GM12878 (cell line): ENCODE data around the gene GPC3.

Source experiments
- CEBPB ChIP-seq, 2 experiments: fragments of 150-350 bp in 1 of 2; IDR thresholded peaks; 2 replicates each; pipeline ENCODE4 v1.6.1; 2012 to 2014; ENCODE audit warnings: low read depth in 2 of 2, low read length in 2 of 2, borderline replicate concordance in 1 of 2, inconsistent platforms in 1 of 2
- CREB1 ChIP-seq: IDR thresholded peaks from 2 replicates; pipeline ENCODE4 v1.6.1; 2012; ENCODE audit warnings: low read depth, mild to moderate bottlenecking, inconsistent platforms
- FOXM1 ChIP-seq: IDR thresholded peaks from 2 replicates; pipeline ENCODE4 v1.6.1; 2012; ENCODE audit warnings: low read depth, mild to moderate bottlenecking, inconsistent platforms, low read length, moderate library complexity
- POLR2A ChIP-seq: IDR thresholded peaks from 2 replicates; pipeline ENCODE4 v1.6.1; 2011; ENCODE audit warnings: low read depth, mild to moderate bottlenecking, low read length
- RAD21 ChIP-seq: IDR thresholded peaks from 2 replicates; pipeline ENCODE4 v1.6.1; 2011; ENCODE audit warnings: mild to moderate bottlenecking, low read depth, low read length, moderate library complexity; ENCODE audit not compliant: insufficient read depth
- REST ChIP-seq: IDR thresholded peaks from 2 replicates; pipeline ENCODE4 v1.6.1; 2012; ENCODE audit warnings: mild to moderate bottlenecking, low read depth, low read length
- RFX5 ChIP-seq: IDR thresholded peaks from 2 replicates; pipeline ENCODE4 v1.6.1; 2011; ENCODE audit warnings: low read depth, low read length, improper control_type of control experiment
- SMC3 ChIP-seq: IDR thresholded peaks from 2 replicates; pipeline ENCODE4 v1.6.1; 2011; ENCODE audit warnings: low read length, improper control_type of control experiment, borderline replicate concordance
- TF ChIP-seq, protein P1 (sequence below), 3 experiments: IDR thresholded peaks in 2 of 3; conservative IDR thresholded peaks in 1 of 3; 2 replicates each; pipeline ENCODE4 v1.5.1; 2011; ENCODE audit warnings: low read depth in 3 of 3, low read length in 3 of 3, mild to moderate bottlenecking in 3 of 3, control low read depth in 2 of 3, moderate library complexity in 2 of 3, inconsistent platforms in 1 of 3, mixed read lengths in 1 of 3; ENCODE audit not compliant: control insufficient read depth in 2 of 3, insufficient read depth in 1 of 3; ENCODE audit errors: extremely low read depth in 1 of 3

DNA sequence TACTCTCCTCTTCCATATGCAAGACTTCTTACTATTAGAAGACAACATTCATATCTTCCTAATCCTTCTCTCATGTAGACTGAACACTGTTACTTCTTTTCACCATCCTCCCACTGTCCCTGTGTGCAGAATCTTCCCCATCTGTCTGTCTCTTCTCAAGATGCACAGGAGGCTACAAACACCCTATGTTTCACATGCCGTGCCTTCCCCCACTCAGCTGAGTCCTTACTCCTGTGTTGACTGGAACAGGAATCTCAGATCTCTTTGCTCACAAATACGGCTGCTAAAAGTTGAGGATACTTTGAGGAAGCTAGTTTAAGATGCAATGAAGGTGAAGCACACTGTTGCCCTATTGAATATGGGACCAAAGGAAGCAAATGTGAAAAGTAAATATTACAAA is 401.6 kb downstream of the GPC3 start:
- TF ChIP-seq CEBPB (IDR thresholded peaks at IDR 0.05; ENCODE audit: borderline replicate concordance in 1 of 2, low read depth in 2 of 2, low read length in 2 of 2) (no peak), POLR2A (no peak), FOXM1 (no peak), CREB1 (no peak), RAD21 (no peak), REST (no peak), SMC3 (no peak), RFX5 (no peak)
- TF ChIP-seq, protein P1, sequence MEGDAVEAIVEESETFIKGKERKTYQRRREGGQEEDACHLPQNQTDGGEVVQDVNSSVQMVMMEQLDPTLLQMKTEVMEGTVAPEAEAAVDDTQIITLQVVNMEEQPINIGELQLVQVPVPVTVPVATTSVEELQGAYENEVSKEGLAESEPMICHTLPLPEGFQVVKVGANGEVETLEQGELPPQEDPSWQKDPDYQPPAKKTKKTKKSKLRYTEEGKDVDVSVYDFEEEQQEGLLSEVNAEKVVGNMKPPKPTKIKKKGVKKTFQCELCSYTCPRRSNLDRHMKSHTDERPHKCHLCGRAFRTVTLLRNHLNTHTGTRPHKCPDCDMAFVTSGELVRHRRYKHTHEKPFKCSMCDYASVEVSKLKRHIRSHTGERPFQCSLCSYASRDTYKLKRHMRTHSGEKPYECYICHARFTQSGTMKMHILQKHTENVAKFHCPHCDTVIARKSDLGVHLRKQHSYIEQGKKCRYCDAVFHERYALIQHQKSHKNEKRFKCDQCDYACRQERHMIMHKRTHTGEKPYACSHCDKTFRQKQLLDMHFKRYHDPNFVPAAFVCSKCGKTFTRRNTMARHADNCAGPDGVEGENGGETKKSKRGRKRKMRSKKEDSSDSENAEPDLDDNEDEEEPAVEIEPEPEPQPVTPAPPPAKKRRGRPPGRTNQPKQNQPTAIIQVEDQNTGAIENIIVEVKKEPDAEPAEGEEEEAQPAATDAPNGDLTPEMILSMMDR (IDR thresholded peaks at IDR 0.05 in 2 of 3, conservative IDR thresholded peaks at IDR 0.05 in 1 of 3; ENCODE audit: control insufficient read depth in 2 of 3, extremely low read depth in 1 of 3, insufficient read depth in 1 of 3, low read depth in 3 of 3, low read length in 3 of 3) = no peak
